ENCODE data around the gene CLTCL1.

CLTCL1 gene

DNA sequence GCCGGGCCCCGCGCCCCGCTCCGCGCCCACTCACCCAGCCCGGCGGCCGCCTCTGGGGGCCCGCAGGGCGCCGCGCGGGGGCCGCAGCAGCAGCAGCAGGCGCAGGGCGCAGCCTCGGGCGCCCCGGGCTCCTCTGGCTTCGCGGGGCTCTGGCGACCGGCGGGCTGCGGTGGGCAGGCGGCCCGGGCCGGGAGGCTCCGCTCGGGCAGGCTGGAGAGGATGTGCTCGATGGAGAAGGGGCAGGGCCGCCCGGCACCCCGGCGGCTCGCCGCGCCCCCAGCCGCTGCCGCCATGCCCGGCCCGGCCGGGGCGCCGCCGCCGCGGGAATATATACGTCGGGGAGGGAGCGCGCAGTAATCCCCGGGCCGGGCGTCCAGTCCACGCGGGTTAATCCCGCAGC is 141.5 kb downstream of the CLTCL1 start, which contains the start of gene GSC2:
Gene GSC2, minus strand, starts transcription at position 302 of the 400 bp plus-strand sequence. Its CDS starts 9 bp downstream, at position 293.
- DNase-seq: no peak

- no peak for DNase-seq
Observed at GRCh38 chr22:19149047-19149883, 142.3 kb downstream of the CLTCL1 start.

GRCh38 chr22:19148417-19149046 is 143.0 kb downstream of the CLTCL1 start:
- no peak for DNase-seq

- DNase-seq: no peak
Observed at GRCh38 chr22:19147195-19147780, 144.2 kb downstream of the CLTCL1 start.

GRCh38 chr22:19146215-19146968 is 145.1 kb downstream of the CLTCL1 start:
- no peak for DNase-seq

DNA sequence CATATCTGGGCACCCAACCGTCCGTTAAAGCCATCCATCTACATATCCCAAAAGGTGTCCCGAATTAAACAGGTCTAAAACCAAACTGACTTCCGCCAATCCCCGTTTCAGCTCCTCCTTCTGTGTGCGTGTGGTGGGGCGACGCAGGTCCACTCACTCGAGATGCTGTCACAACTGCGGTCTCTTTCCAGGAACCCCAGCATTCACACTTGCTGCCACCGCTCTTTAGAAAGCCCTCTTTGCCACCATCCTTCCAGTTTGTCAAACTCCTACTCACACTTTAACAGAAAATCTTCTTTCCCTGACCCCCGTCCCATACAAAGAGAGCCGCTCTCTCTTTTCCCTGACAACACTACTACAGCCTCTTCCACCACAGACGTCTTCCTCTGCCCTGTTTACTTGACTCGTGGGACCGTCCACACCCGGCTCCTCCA is 147.5 kb downstream of the CLTCL1 start:
- no peak for DNase-seq

GRCh38 chr22:19143212-19143611 is 148.3 kb downstream of the CLTCL1 start:
- no peak for DNase-seq

GRCh38 chr22:19142394-19142793 is 149.1 kb downstream of the CLTCL1 start:
- DNase-seq: no peak

DNA sequence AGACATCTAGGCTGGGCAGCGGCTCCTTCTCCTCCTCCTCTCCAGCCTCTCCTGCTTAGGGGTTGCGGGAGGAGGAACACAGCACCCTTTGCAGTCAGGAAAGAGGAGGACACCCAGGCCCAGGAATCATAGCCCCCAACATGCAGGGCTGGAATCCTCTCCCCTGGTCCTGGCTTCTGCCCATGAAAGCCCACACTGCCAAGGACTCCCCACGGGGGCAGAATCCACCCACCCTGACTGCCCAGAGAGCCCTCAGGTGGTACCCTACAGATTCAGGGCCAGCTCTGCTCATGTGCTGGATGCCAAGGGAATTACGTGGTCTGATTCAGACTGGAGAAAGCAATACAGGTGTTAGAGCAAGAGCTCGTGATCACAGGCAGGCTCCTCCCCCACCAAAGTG is 151.5 kb downstream of the CLTCL1 start:
- DNase-seq: no peak

DNA sequence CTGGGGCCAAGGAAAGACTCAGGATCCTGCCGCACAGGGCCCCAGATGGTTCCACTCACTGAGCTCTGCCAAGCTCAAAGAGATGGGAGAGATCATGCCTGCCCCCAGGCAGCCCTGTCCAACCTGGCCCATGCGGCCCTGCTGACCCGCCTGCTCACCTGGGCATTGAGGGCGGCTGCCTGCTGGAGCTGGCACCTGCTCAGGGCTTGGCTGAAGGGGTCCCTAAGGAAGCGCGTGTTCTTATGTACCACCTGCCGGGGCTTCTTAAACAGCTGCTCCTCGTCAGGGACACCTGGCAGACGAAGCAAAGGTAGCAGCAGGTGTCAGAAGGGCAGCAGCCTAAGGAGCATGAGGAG is 152.5 kb downstream of the CLTCL1 start:
- no peak for DNase-seq

DNA sequence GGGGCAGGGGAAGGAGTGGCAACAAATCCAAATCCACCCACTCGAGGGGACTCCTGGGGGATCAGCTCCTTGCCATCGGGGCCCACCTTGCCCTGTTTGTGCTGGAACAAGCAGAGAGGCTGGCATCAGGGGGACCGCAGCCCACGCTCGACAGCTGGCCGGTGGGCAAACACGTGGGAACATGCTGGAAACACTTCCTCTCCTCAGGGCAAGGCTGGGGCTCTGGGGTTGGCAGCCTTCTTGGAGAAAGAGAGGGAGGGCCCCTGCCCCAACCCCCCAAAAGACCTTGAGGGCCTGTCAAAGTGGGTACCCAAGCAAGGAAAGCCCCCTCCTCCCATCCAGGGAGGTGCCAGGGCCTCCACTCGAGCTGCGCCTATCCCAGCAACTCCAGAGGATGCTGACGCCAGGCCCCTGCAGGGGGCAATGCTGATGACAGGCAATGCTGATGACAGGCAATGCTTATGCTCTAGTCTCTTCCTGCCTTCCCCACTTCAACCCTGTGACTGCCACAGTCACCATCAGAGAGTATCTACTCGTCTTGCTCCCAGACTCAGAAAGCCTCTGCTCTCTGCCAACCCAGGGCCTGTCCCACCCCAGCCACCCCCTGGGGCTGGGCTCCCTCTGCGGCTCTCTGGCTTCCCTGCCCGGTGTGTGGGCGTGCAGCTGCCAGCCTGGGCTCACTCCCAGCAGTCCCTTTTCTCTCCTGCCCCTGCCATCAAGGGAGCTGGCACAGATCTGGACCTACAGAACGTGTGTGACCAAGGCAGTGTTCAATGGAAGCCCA is 153.1 kb downstream of the CLTCL1 start:
- DNase-seq: no peak

DNA sequence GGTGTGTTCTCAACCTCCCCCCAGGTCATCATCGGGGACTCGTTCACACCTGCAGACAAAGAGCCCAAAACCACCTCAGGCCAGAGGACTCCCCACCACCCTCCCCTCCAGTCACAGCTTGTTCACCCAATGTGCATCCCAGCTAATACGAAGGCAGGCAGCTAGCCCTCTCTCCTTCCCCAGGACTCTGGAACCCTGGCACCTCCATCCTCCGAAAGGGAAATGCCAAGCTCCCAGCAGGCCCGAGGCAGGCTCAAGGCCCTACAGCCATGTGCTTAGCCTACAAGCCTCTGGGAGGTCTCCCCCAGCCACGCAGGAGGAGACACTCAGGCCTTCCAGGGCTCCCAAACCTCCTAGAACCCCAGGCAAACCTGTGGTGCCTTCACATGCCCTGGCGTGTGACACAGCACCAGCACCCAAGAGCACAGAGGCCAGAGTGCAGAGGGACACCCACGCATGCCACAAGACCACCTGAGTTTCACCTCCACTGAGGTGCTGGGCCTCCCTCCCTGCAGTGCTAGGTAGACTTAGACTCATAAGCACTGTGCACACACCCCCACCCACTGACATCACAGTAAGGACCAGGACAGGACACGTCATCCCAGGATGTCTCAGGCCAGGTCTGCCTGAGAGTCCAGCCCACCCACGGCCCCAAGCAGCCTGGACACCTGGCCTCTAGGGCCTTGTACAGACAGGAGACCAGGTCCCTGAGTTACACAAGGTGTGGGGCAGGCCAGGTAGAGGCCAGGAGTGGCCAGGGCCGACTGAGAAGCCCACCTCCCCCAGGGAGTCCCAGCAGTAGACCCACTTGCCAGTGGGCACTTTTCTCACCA is 153.9 kb downstream of the CLTCL1 start:
- no peak for DNase-seq

GRCh38 chr22:19136915-19137314 is 154.6 kb downstream of the CLTCL1 start:
- no peak for DNase-seq

- no peak for DNase-seq
Observed at GRCh38 chr22:19134874-19135273, 156.6 kb downstream of the CLTCL1 start.

- DNase-seq: no peak
Observed at GRCh38 chr22:19134176-19134831, 157.2 kb downstream of the CLTCL1 start.

DNA sequence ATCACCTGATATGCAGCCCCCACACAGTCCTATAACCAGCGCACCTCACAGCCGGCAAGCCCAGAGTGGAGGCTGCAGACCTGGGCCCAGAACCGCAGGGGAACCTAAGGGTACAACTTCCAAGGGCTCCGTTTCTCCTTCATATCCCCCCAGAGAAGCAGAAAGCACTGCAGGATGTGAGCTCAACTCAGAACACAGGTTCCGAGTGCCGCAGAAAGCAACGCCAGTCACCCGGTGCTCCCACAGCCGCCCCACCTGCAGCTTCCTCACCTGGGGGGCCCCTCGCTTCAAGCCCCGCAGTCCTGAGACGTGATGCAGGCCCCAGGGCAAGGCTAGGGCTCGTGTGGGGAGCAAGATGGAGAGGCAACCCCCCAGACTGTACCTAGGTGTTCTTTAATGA is 158.0 kb downstream of the CLTCL1 start:
- no peak for DNase-seq

GRCh38 chr22:19132693-19133400 is 158.7 kb downstream of the CLTCL1 start:
- DNase-seq: no peak

DNA sequence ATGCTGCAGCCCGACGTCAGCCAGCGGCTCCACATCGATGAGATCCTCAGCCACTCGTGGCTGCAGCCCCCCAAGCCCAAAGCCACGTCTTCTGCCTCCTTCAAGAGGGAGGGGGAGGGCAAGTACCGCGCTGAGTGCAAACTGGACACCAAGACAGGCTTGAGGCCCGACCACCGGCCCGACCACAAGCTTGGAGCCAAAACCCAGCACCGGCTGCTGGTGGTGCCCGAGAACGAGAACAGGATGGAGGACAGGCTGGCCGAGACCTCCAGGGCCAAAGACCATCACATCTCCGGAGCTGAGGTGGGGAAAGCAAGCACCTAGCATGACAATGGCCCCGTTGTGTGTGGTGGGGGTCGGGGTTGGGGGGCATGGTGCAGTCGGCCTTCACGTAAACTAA is 159.4 kb downstream of the CLTCL1 start:
- no peak for DNase-seq

DNA sequence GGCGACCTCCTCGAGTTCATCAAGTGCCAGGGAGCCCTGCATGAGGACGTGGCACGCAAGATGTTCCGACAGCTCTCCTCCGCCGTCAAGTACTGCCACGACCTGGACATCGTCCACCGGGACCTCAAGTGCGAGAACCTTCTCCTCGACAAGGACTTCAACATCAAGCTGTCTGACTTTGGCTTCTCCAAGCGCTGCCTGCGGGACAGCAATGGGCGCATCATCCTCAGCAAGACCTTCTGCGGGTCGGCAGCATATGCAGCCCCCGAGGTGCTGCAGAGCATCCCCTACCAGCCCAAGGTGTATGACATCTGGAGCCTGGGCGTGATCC is 159.9 kb downstream of the CLTCL1 start:
- DNase-seq: no peak
